PC-9 (cell line): ENCODE measurements around the gene PIK3R6. TPM values are rescaled to one million over a fixed set of nuclear protein-coding genes. Genes with fewer than 3 reads are reported as not detected.

ENCODE experiments used
- BruUV-seq: library from RNA; stranded (reverse); fragments of 400-500 nt; replicated peaks from 2 replicates; lab custom pipeline; 2021; lab: Mats Ljungman, UMichigan
- CTCF ChIA-PET: fragments of 300-600 bp; sonication (Branson Sonifier 250); formaldehyde crosslinking; loops from one replicate; lab custom pipeline; 2022; ENCODE audit warnings: antibody characterized with exemption; lab: Charles Lee
- POLR2A ChIA-PET: fragments of 300-600 bp; sonication (Branson Sonifier 250); formaldehyde crosslinking; loops from one replicate; lab custom pipeline; 2022; ENCODE audit warnings: antibody characterized with exemption; ENCODE audit not compliant: unreplicated experiment; lab: Charles Lee
- DNase-seq, 2 experiments: peaks; one replicate each; pipeline versions ENCODE4 v3.0.0 to v3.0.0-alpha.2; 2015 to 2022; ENCODE audit warnings: mixed read lengths in 1 of 2
- H2AFZ ChIP-seq: fragments of 200-600 bp; sonication (generic); 2 replicates; pipeline ENCODE4 v1.8.1; 2017; ENCODE audit warnings: antibody characterized with exemption
- H3F3A ChIP-seq: fragments of 200-600 bp; sonication (generic); 2 replicates; pipeline ENCODE4 v1.8.1; 2017; ENCODE audit warnings: antibody characterized with exemption, mild to moderate bottlenecking, low read depth; ENCODE audit not compliant: insufficient read depth
- H3K27ac ChIP-seq: fragments of 200-600 bp; sonication (generic); 2 replicates; pipeline ENCODE4 v1.6.1; 2016; ENCODE audit warnings: mixed run types
- H3K27me3 ChIP-seq: fragments of 200-600 bp; sonication (generic); 2 replicates; pipeline ENCODE4 v1.6.1; 2016; ENCODE audit warnings: low read depth, mixed run types; ENCODE audit not compliant: insufficient read depth
- H3K36me3 ChIP-seq: fragments of 200-600 bp; sonication (generic); 2 replicates; pipeline ENCODE4 v1.6.1; 2016; ENCODE audit warnings: low read depth, mixed run types
- H3K4me1 ChIP-seq: fragments of 200-600 bp; sonication (generic); replicated peaks from 2 replicates; pipeline ENCODE4 v1.6.1; 2016; ENCODE audit warnings: mixed run types; ENCODE audit not compliant: insufficient read depth
- H3K4me2 ChIP-seq: fragments of 200-600 bp; sonication (generic); 2 replicates; pipeline ENCODE4 v1.6.1; 2017; ENCODE audit warnings: mixed run types
- H3K4me3 ChIP-seq: fragments of 200-600 bp; sonication (generic); 2 replicates; pipeline ENCODE4 v1.6.1; 2016; ENCODE audit warnings: mixed run types
- H3K79me2 ChIP-seq: fragments of 200-600 bp; sonication (generic); 2 replicates; pipeline ENCODE4 v1.6.1; 2017; ENCODE audit warnings: low read depth, mixed run types
- H3K9me2 ChIP-seq: fragments of 200-600 bp; sonication (generic); 2 replicates; pipeline ENCODE4 v1.8.1; 2017; ENCODE audit warnings: mild to moderate bottlenecking; ENCODE audit not compliant: insufficient read depth
- H3K9me3 ChIP-seq: fragments of 200-600 bp; sonication (generic); 2 replicates; pipeline ENCODE4 v1.8.1; 2016; ENCODE audit warnings: low read depth; ENCODE audit not compliant: insufficient read depth
- H4K20me1 ChIP-seq: fragments of 200-600 bp; sonication (generic); 2 replicates; pipeline ENCODE4 v1.8.1; 2017; ENCODE audit not compliant: insufficient read depth
- EZH2 ChIP-seq: fragments of 200-600 bp; sonication (generic); IDR thresholded peaks from 2 replicates; pipeline ENCODE4 v1.8.0; 2017; ENCODE audit warnings: antibody characterized with exemption, low read depth
- intact Hi-C: fragments of 100-400 bp; cut with micrococcal nuclease; formaldehyde crosslinking; loops from one replicate; pipeline ENCODE4 v1.10.0; 2022; ENCODE audit not compliant: unreplicated experiment
- total RNA-seq: library from RNA; stranded (reverse); gene quantifications from 2 replicates; pipeline ENCODE4 v1.2.3, GENCODE V29; 2021
- TF ChIP-seq, protein P1 (sequence below): fragments of 200-600 bp; sonication (generic); conservative IDR thresholded peaks from 2 replicates; pipeline ENCODE4 v1.6.1; 2017; ENCODE audit warnings: mixed run types, antibody characterized with exemption, mild to moderate bottlenecking, moderate library complexity

The PIK3R6 gene
- total RNA-seq, 1 experiment from 2014 or later: not detected

DNA sequence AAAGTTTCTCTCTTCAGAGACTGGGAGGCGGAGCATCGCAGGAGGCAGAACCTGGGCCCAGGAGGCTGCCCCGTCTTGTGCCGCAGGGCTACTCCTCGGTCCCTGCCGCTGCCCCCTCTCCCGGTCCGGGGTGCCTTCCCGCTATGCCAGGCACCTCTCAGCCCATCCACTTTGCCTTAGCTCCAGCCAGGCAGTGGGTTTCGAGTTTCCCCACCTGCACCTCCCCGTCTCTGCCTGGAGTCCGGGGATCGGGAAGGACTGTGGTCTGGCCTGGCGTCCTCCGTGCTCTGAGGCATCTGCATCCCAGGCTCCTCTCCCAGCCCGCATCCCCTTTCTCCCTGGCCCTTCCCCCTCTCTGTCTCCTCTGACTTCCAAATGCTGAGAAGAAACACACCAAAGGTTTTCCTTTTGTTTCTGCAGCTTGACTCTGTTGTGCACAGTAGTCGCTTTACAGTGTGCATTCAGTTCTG, 26.8 kb upstream of the PIK3R6 start:
- no TSS peak for BruUV-seq
- ChIA-PET POLR2A (no interaction called here), CTCF (interaction anchor here (0.6 to 0.7 kb wide), 2 partner anchors 171 to 180 kb away, joined by 3 read pairs; no protein-coding TSS in a partner anchor)
- Histone ChIP-seq H4K20me1 (no peaks in the 10 kb centered on the region), H3K27ac (no peak overlapping the region), H3K4me3 (no peak overlapping the region), H3K4me1 (no peaks in the 10 kb centered on the region), H3K9me3 (no peaks in the 10 kb centered on the region), H3K4me2 (no peak overlapping the region), H3K27me3 (peaks cover 23% of the 10 kb centered on the region; the same call in 1 of the 2 replicates), H2AFZ (no peak overlapping the region), H3K36me3 (no peaks in the 10 kb centered on the region), H3F3A (no peaks in the 10 kb centered on the region), H3K79me2 (no peaks in the 10 kb centered on the region), H3K9me2 (no peaks in the 10 kb centered on the region)
- intact Hi-C loops: no loop called here
- TF ChIP-seq EZH2: no peak
- TF ChIP-seq, protein P1, sequence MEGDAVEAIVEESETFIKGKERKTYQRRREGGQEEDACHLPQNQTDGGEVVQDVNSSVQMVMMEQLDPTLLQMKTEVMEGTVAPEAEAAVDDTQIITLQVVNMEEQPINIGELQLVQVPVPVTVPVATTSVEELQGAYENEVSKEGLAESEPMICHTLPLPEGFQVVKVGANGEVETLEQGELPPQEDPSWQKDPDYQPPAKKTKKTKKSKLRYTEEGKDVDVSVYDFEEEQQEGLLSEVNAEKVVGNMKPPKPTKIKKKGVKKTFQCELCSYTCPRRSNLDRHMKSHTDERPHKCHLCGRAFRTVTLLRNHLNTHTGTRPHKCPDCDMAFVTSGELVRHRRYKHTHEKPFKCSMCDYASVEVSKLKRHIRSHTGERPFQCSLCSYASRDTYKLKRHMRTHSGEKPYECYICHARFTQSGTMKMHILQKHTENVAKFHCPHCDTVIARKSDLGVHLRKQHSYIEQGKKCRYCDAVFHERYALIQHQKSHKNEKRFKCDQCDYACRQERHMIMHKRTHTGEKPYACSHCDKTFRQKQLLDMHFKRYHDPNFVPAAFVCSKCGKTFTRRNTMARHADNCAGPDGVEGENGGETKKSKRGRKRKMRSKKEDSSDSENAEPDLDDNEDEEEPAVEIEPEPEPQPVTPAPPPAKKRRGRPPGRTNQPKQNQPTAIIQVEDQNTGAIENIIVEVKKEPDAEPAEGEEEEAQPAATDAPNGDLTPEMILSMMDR: no peak
- no peak for DNase-seq

DNA sequence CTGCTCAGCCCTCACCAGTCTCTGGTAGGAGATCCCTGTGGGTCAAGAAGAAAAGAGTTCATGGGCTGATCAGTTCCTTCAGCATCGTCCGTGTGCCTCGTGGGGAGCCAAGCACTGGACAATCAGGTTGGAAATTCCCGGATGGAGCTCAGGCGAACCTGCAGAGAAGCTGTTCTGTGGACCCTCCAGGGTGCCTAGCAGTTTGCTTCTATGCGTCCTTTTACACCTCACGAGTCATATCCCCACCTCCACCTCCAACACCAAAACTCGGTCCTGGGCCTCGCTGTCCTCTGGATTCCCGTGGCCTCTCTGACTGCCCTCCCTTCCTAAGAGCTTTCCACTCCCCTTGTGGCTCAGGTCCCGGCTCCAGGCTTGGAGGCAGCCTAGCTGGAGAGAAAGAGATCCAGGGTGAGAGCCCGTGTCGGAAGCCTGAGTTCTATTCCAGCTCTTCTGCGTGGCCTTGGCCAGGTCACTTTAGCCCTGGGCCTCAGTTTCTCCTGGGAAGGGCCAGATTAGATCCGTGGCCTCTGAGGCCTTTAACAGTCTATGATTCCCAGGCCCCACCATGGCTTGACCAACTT, 26.2 kb upstream of the PIK3R6 start:
- Histone ChIP-seq H3K79me2 (no peaks in the 10 kb centered on the region), H2AFZ (no peak overlapping the region), H3K4me3 (no peak overlapping the region), H3K27ac (no peak overlapping the region), H3F3A (no peaks in the 10 kb centered on the region), H4K20me1 (no peaks in the 10 kb centered on the region), H3K36me3 (no peaks in the 10 kb centered on the region), H3K27me3 (peaks cover 18% of the 10 kb centered on the region; the same call in 1 of the 2 replicates), H3K9me3 (no peaks in the 10 kb centered on the region), H3K9me2 (no peaks in the 10 kb centered on the region), H3K4me1 (no peaks in the 10 kb centered on the region), H3K4me2 (no peak overlapping the region)
- ChIA-PET POLR2A (no interaction called here), CTCF (interaction anchor here (0.6 to 0.7 kb wide), 2 partner anchors 171 to 180 kb away, joined by 3 read pairs; no protein-coding TSS in a partner anchor)
- BruUV-seq: no TSS peak
- intact Hi-C loops: no loop called here
- TF ChIP-seq, protein P1: no peak
- no peak for TF ChIP-seq EZH2
- DNase-seq: no peak

DNA sequence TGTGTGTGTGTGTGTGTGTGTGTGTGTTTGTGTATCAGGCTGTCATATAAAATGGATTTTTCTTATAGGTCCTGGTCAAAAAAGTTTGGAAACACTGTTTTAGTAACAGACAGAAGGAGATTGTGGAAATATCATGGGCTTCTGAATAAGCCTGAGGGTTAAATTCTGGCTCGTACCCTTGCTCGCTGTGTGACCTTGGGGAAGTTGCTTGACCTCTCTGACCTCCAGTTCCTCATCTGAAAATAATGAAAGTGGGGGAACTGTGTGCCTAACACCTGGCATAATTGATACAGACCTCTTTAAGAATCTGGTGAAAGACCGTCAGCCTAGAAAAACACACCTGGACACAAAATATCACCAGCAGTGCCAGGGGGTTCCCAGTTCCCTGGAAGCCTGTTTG, 25.6 kb upstream of the PIK3R6 start:
- ChIA-PET CTCF (no interaction called here), POLR2A (no interaction called here)
- Histone ChIP-seq H3K36me3 (no peaks in the 10 kb centered on the region), H3K27ac (no peak overlapping the region), H2AFZ (no peak overlapping the region), H3K9me2 (no peaks in the 10 kb centered on the region), H3K79me2 (no peaks in the 10 kb centered on the region), H3K9me3 (no peaks in the 10 kb centered on the region), H3K4me3 (no peak overlapping the region), H3K27me3 (peaks cover 12% of the 10 kb centered on the region; the same call in 1 of the 2 replicates), H4K20me1 (no peaks in the 10 kb centered on the region), H3K4me2 (no peak overlapping the region), H3K4me1 (no peaks in the 10 kb centered on the region), H3F3A (no peaks in the 10 kb centered on the region)
- DNase-seq: no peak
- intact Hi-C loops: no loop called here
- no peak for TF ChIP-seq EZH2
- BruUV-seq: no TSS peak
